ENCODE measurements around the gene ZBTB44.
"Not testable (repeated sequence)": the region's sequence is repeated elsewhere in the genome, so short reads cannot be mapped to it uniquely, and the experiment has no call there.

Gene ZBTB44

GRCh38 chr11:130313383-130314183 lies 1.1 kb downstream of the ZBTB44 start:
- no peak for DNase-seq (ENCODE audit: low read depth in 3 of 3, low spot score in 1 of 3)

- no peak for DNase-seq (ENCODE audit: low read depth in 3 of 3, low spot score in 1 of 3)
These were observed 2.7 kb downstream of the ZBTB44 start for GRCh38 chr11:130312046-130312445.

GRCh38 chr11:130310622-130311021 lies 4.1 kb downstream of the ZBTB44 start:
- no peak for DNase-seq (ENCODE audit: low read depth in 3 of 3, low spot score in 1 of 3)

GRCh38 chr11:130308886-130309285 lies 5.8 kb downstream of the ZBTB44 start:
- DNase-seq (ENCODE audit: low read depth in 3 of 3, low spot score in 1 of 3): no peak

GRCh38 chr11:130308059-130308458 lies 6.7 kb downstream of the ZBTB44 start:
- DNase-seq (ENCODE audit: low read depth in 3 of 3, low spot score in 1 of 3): no peak

- no peak for DNase-seq (ENCODE audit: low read depth in 3 of 3, low spot score in 1 of 3)
These were observed 10.1 kb downstream of the ZBTB44 start for GRCh38 chr11:130304651-130305050.

GRCh38 chr11:130301002-130301401 lies 13.7 kb downstream of the ZBTB44 start:
- no peak for DNase-seq (ENCODE audit: low read depth in 3 of 3, low spot score in 1 of 3)

- DNase-seq (ENCODE audit: low read depth in 3 of 3, low spot score in 1 of 3): no peak
These were observed 14.2 kb downstream of the ZBTB44 start for GRCh38 chr11:130300567-130300966.

- DNase-seq (ENCODE audit: low read depth in 3 of 3, low spot score in 1 of 3): no peak
These were observed 14.7 kb downstream of the ZBTB44 start for GRCh38 chr11:130299978-130300377.

GRCh38 chr11:130295657-130296056 lies 19.1 kb downstream of the ZBTB44 start:
- no peak for DNase-seq (ENCODE audit: low read depth in 3 of 3, low spot score in 1 of 3)

- DNase-seq (ENCODE audit: low read depth in 3 of 3, low spot score in 1 of 3): no peak
These were observed 32.6 kb downstream of the ZBTB44 start for GRCh38 chr11:130282111-130282510.

- DNase-seq (ENCODE audit: low read depth in 3 of 3, low spot score in 1 of 3): not testable (repeated sequence)
These were observed 33.4 kb downstream of the ZBTB44 start for GRCh38 chr11:130281341-130281740.

GRCh38 chr11:130279989-130280388 lies 34.7 kb downstream of the ZBTB44 start:
- no peak for DNase-seq (ENCODE audit: low read depth in 3 of 3, low spot score in 1 of 3)

GRCh38 chr11:130278745-130279144 lies 36.0 kb downstream of the ZBTB44 start:
- no peak for DNase-seq (ENCODE audit: low read depth in 3 of 3, low spot score in 1 of 3)

- DNase-seq (ENCODE audit: low read depth in 3 of 3, low spot score in 1 of 3): no peak
These were observed 36.6 kb downstream of the ZBTB44 start for GRCh38 chr11:130278151-130278550.

- no peak for DNase-seq (ENCODE audit: low read depth in 3 of 3, low spot score in 1 of 3)
These were observed 42.4 kb downstream of the ZBTB44 start for GRCh38 chr11:130272336-130272735.

GRCh38 chr11:130269326-130269943 lies 45.3 kb downstream of the ZBTB44 start:
- no peak for DNase-seq (ENCODE audit: low read depth in 3 of 3, low spot score in 1 of 3)

- no peak for DNase-seq (ENCODE audit: low read depth in 3 of 3, low spot score in 1 of 3)
These were observed 51.4 kb downstream of the ZBTB44 start for GRCh38 chr11:130263351-130263750.

- no peak for DNase-seq (ENCODE audit: low read depth in 3 of 3, low spot score in 1 of 3)
These were observed 52.3 kb downstream of the ZBTB44 start for GRCh38 chr11:130262424-130262823.

GRCh38 chr11:130261571-130261970 lies 53.1 kb downstream of the ZBTB44 start:
- DNase-seq (ENCODE audit: low read depth in 3 of 3, low spot score in 1 of 3): no peak

- no peak for DNase-seq (ENCODE audit: low read depth in 3 of 3, low spot score in 1 of 3)
These were observed 54.0 kb downstream of the ZBTB44 start for GRCh38 chr11:130260742-130261141.

GRCh38 chr11:130260080-130260627 lies 54.6 kb downstream of the ZBTB44 start:
- DNase-seq (ENCODE audit: low read depth in 3 of 3, low spot score in 1 of 3): no peak
